Panc1 (cell line): ENCODE data around the gene CALHM1. TPM values are rescaled to one million over a fixed set of nuclear protein-coding genes. Genes with fewer than 3 reads are reported as not detected.

Source experiments
- ATAC-seq: fragments of 200-7000 bp; cut with Tn5 transposase; 2 replicates; pipeline ENCODE4 v1.9.1; 2020; ENCODE audit warnings: mild to moderate bottlenecking, moderate library complexity
- BruUV-seq: library from RNA; stranded (reverse); fragments of 400-500 nt; replicated peaks from 2 replicates; lab custom pipeline; 2021; lab: Mats Ljungman, UMichigan
- CTCF ChIA-PET: fragments of 300-600 bp; sonication (Branson Sonifier 250); formaldehyde crosslinking; loops from one replicate; lab custom pipeline; 2022; ENCODE audit warnings: antibody characterized with exemption; lab: Charles Lee
- POLR2A ChIA-PET: fragments of 300-600 bp; sonication (Branson Sonifier 250); formaldehyde crosslinking; loops from one replicate; lab custom pipeline; 2022; ENCODE audit warnings: antibody characterized with exemption; lab: Charles Lee
- DNase-seq: peaks from one replicate; pipeline ENCODE4 v3.0.0-alpha.2; 2010; ENCODE audit warnings: low read depth, low spot score
- H3K27ac ChIP-seq: 2 replicates; pipeline ENCODE4 v1.5.1; 2011; ENCODE audit warnings: mild to moderate bottlenecking, low read length, inconsistent platforms
- H3K27me3 ChIP-seq: fragments of 200-500 bp; sonication (Bioruptor generic); 2 replicates; pipeline ENCODE4 v1.6.0; 2014; ENCODE audit warnings: low read length, inconsistent platforms; ENCODE audit not compliant: control insufficient read depth, insufficient read depth
- H3K36me3 ChIP-seq: fragments of 200-500 bp; sonication (Bioruptor generic); 2 replicates; pipeline ENCODE4 v1.5.1; 2014; ENCODE audit warnings: inconsistent platforms, mild to moderate bottlenecking, low read length, moderate library complexity; ENCODE audit not compliant: control insufficient read depth, insufficient read depth
- H3K4me1 ChIP-seq: 2 replicates; pipeline ENCODE4 v1.5.1; 2011; ENCODE audit warnings: inconsistent platforms, mild to moderate bottlenecking, low read length, moderate library complexity; ENCODE audit not compliant: control insufficient read depth, insufficient read depth
- H3K4me3 ChIP-seq, 2 experiments: 2 replicates each; pipeline ENCODE4 v1.5.1; 2011 to 2012; ENCODE audit warnings: low read depth in 2 of 2, low read length in 2 of 2, mild to moderate bottlenecking in 2 of 2, inconsistent platforms in 1 of 2, moderate library complexity in 1 of 2
- H3K9me3 ChIP-seq: fragments of 200-500 bp; sonication (Bioruptor generic); 2 replicates; pipeline ENCODE4 v1.5.1; 2014; ENCODE audit warnings: low read depth, mild to moderate bottlenecking, inconsistent platforms, low read length, moderate library complexity; ENCODE audit not compliant: control insufficient read depth, insufficient read depth
- CTCF ChIP-seq: fragments of 450-650 bp; IDR thresholded peaks from 2 replicates; pipeline ENCODE4 v1.5.1; 2017; ENCODE audit warnings: mild to moderate bottlenecking
- POLR2AphosphoS5 ChIP-seq: IDR thresholded peaks from 2 replicates; pipeline ENCODE4 v1.6.1; 2012; ENCODE audit warnings: mild to moderate bottlenecking, low read depth, low read length, moderate library complexity
- REST ChIP-seq, 2 experiments: IDR thresholded peaks; 2 replicates each; pipeline ENCODE4 v1.6.1; 2011 to 2012; ENCODE audit warnings: low read depth in 2 of 2, control low read depth in 1 of 2, low read length in 1 of 2, mild to moderate bottlenecking in 1 of 2, moderate library complexity in 1 of 2; ENCODE audit not compliant: insufficient read depth in 1 of 2
- SIN3A ChIP-seq: IDR thresholded peaks from 2 replicates; pipeline ENCODE4 v1.6.1; 2012; ENCODE audit warnings: low read depth, mild to moderate bottlenecking, low read length, moderate library complexity, borderline replicate concordance; ENCODE audit not compliant: insufficient read depth
- TCF7L2 ChIP-seq: IDR thresholded peaks from 2 replicates; pipeline ENCODE4 v1.6.1; 2011; ENCODE audit warnings: mild to moderate bottlenecking, low read depth, low read length, inconsistent platforms
- in situ Hi-C: cut with HindIII; loops from 2 replicates; pipeline ENCODE4 v1.10.0; 2016; ENCODE audit warnings: low sequenced_read_pairs, low pct_unique_long_range_greater_than_20kb
- intact Hi-C: fragments of 100-400 bp; cut with micrococcal nuclease; formaldehyde crosslinking; loops from one replicate; pipeline ENCODE4 v1.10.0; 2022; ENCODE audit not compliant: unreplicated experiment
- total RNA-seq: library from RNA; stranded (reverse); gene quantifications from one replicate; pipeline ENCODE4 v1.2.1, GENCODE V29; 2021; ENCODE audit not compliant: unreplicated experiment

The CALHM1 gene
- total RNA-seq, 1 experiment from 2014 or later, result not detected

- DNase-seq, result no peak
- no TSS peak for BruUV-seq
- no peak overlapping the region for H3K27ac ChIP-seq
- H3K27me3 ChIP-seq, result no peaks in the 10 kb centered on the region
- H3K36me3 ChIP-seq, result peaks cover 44% of the 10 kb centered on the region
- no peaks in the 10 kb centered on the region for H3K9me3 ChIP-seq
- intact Hi-C loops (no loop called here), in situ Hi-C loops (no loop called here)
- no peak for ATAC-seq
- ChIA-PET POLR2A (no interaction called here), CTCF (no interaction called here)
- no peak overlapping the region for H3K4me3 ChIP-seq
- TF ChIP-seq REST (IDR thresholded peaks at IDR 0.05; ENCODE audit: insufficient read depth in 1 of 2, low read depth in 2 of 2, low read length in 1 of 2), result no peak
- TF ChIP-seq SIN3A, result no peak
- no peaks in the 10 kb centered on the region for H3K4me1 ChIP-seq
These were observed 16.7 kb downstream of the CALHM1 start for GRCh38 chr10:103442031-103442461.

- ChIA-PET CTCF (no interaction called here), POLR2A (no interaction called here)
- DNase-seq (no peak), ATAC-seq (no peak)
- BruUV-seq, result no TSS peak
- H3K27ac ChIP-seq, result no peak overlapping the region
- H3K9me3 ChIP-seq, result no peaks in the 10 kb centered on the region
- no peaks in the 10 kb centered on the region for H3K27me3 ChIP-seq
- peaks cover 46% of the 10 kb centered on the region for H3K36me3 ChIP-seq
- no peaks in the 10 kb centered on the region for H3K4me1 ChIP-seq
- H3K4me3 ChIP-seq, result no peak overlapping the region
- in situ Hi-C loops, result no loop called here
- intact Hi-C loops, result no loop called here
- TF ChIP-seq CTCF, result no peak
- TF ChIP-seq TCF7L2, result no peak
- no peak for TF ChIP-seq POLR2AphosphoS5
- TF ChIP-seq SIN3A, result no peak
- no peak for TF ChIP-seq REST (IDR thresholded peaks at IDR 0.05; ENCODE audit: insufficient read depth in 1 of 2, low read depth in 2 of 2, low read length in 1 of 2)
These were observed 17.1 kb downstream of the CALHM1 start for GRCh38 chr10:103441611-103442010.
